ENCODE results near the gene TMEM256.

Gene TMEM256

GRCh38 chr17:7415784-7416183 is 11.9 kb upstream of the TMEM256 start:
- TF ChIP-seq EZH2 (IDR thresholded peaks at IDR 0.05) (no peak), POLR2AphosphoS5 (IDR thresholded peaks at IDR 0.05; ENCODE audit: borderline replicate concordance, low read depth, low read length) (no peak), FOXP2 (optimal IDR thresholded peaks at IDR 0.05; ENCODE audit: control extremely low read depth, extremely low read length, insufficient read depth) (no peak)
- H3K9me3 ChIP-seq (ENCODE audit: low read depth, low read length) = no peaks in the 10 kb centered on the region
- no peak for DNase-seq (ENCODE audit: low read depth, low spot score)

GRCh38 chr17:7414837-7415236 is 10.9 kb upstream of the TMEM256 start:
- H3K4me3 ChIP-seq = no peak overlapping the region
- H3K27ac ChIP-seq = no peak overlapping the region

More at GRCh38 chr17:7415784-7416183, 11.9 kb upstream of the TMEM256 start:
- H3K36me3 ChIP-seq (ENCODE audit: insufficient read depth, low read length) = no peaks in the 10 kb centered on the region; the same call in 1 of the 2 replicates
- H3K9ac ChIP-seq (ENCODE audit: insufficient read length) = no peak overlapping the region
- no peak overlapping the region for H3K27ac ChIP-seq
- H3K4me3 ChIP-seq = no peak overlapping the region

GRCh38 chr17:7413346-7413985 is 9.6 kb upstream of the TMEM256 start:
- H3K27ac ChIP-seq = no peak overlapping the region
- DNase-seq (ENCODE audit: low read depth, low spot score) = no peak
- H3K36me3 ChIP-seq (ENCODE audit: insufficient read depth, low read length) = peaks cover 5% of the 10 kb centered on the region; the same call in 1 of the 2 replicates
- H3K4me3 ChIP-seq = no peak overlapping the region
- H3K9ac ChIP-seq (ENCODE audit: insufficient read length) = no peak overlapping the region
- no peaks in the 10 kb centered on the region for H3K9me3 ChIP-seq (ENCODE audit: low read depth, low read length)
- TF ChIP-seq EZH2 (IDR thresholded peaks at IDR 0.05) = no peak
- TF ChIP-seq POLR2AphosphoS5 (IDR thresholded peaks at IDR 0.05; ENCODE audit: borderline replicate concordance, low read depth, low read length) = no peak
- no peak for TF ChIP-seq FOXP2 (optimal IDR thresholded peaks at IDR 0.05; ENCODE audit: control extremely low read depth, extremely low read length, insufficient read depth)

More at GRCh38 chr17:7414837-7415236, 10.9 kb upstream of the TMEM256 start:
- no peaks in the 10 kb centered on the region; the same call in 1 of the 2 replicates for H3K36me3 ChIP-seq (ENCODE audit: insufficient read depth, low read length)
- H3K9me3 ChIP-seq (ENCODE audit: low read depth, low read length) = no peaks in the 10 kb centered on the region
- TF ChIP-seq EZH2 (IDR thresholded peaks at IDR 0.05) = no peak
- no peak for TF ChIP-seq POLR2AphosphoS5 (IDR thresholded peaks at IDR 0.05; ENCODE audit: borderline replicate concordance, low read depth, low read length)
- TF ChIP-seq FOXP2 (optimal IDR thresholded peaks at IDR 0.05; ENCODE audit: control extremely low read depth, extremely low read length, insufficient read depth) = no peak
- no peak for DNase-seq (ENCODE audit: low read depth, low spot score)
- no peak overlapping the region for H3K9ac ChIP-seq (ENCODE audit: insufficient read length)

GRCh38 chr17:7411427-7411750 is 7.5 kb upstream of the TMEM256 start:
- DNase-seq (ENCODE audit: low read depth, low spot score) = no peak
- H3K36me3 ChIP-seq (ENCODE audit: insufficient read depth, low read length) = peaks cover 5% of the 10 kb centered on the region; the same call in 1 of the 2 replicates
- H3K9ac ChIP-seq (ENCODE audit: insufficient read length) = no peak overlapping the region
- H3K9me3 ChIP-seq (ENCODE audit: low read depth, low read length) = no peaks in the 10 kb centered on the region
- no peak overlapping the region for H3K4me3 ChIP-seq
- H3K27ac ChIP-seq = no peak overlapping the region
- TF ChIP-seq EZH2 (IDR thresholded peaks at IDR 0.05) = no peak
- TF ChIP-seq POLR2AphosphoS5 (IDR thresholded peaks at IDR 0.05; ENCODE audit: borderline replicate concordance, low read depth, low read length) = no peak
- no peak for TF ChIP-seq FOXP2 (optimal IDR thresholded peaks at IDR 0.05; ENCODE audit: control extremely low read depth, extremely low read length, insufficient read depth)

- H3K9ac ChIP-seq (ENCODE audit: insufficient read length) = no peak overlapping the region
- H3K36me3 ChIP-seq (ENCODE audit: insufficient read depth, low read length) = peaks cover 5% of the 10 kb centered on the region; the same call in 1 of the 2 replicates
- H3K9me3 ChIP-seq (ENCODE audit: low read depth, low read length) = no peaks in the 10 kb centered on the region
- TF ChIP-seq FOXP2 (optimal IDR thresholded peaks at IDR 0.05; ENCODE audit: control extremely low read depth, extremely low read length, insufficient read depth) (no peak), POLR2AphosphoS5 (IDR thresholded peaks at IDR 0.05; ENCODE audit: borderline replicate concordance, low read depth, low read length) (no peak), EZH2 (IDR thresholded peaks at IDR 0.05) (no peak)
- no peak for DNase-seq (ENCODE audit: low read depth, low spot score)
- H3K27ac ChIP-seq = no peak overlapping the region
- no peak overlapping the region for H3K4me3 ChIP-seq
These were observed 6.9 kb upstream of the TMEM256 start for GRCh38 chr17:7410634-7411426.

- H3K27ac ChIP-seq = no peak overlapping the region
- H3K9ac ChIP-seq (ENCODE audit: insufficient read length) = no peak overlapping the region
- no peak overlapping the region for H3K4me3 ChIP-seq
- no peaks in the 10 kb centered on the region for H3K9me3 ChIP-seq (ENCODE audit: low read depth, low read length)
- no peak for DNase-seq (ENCODE audit: low read depth, low spot score)
- TF ChIP-seq POLR2AphosphoS5 (IDR thresholded peaks at IDR 0.05; ENCODE audit: borderline replicate concordance, low read depth, low read length) = no peak
- H3K36me3 ChIP-seq (ENCODE audit: insufficient read depth, low read length) = 0 out of 2 replicates have a peak, but pooled peaks cover 5% of the 10 kb centered on the region
These were observed 5.8 kb upstream of the TMEM256 start for GRCh38 chr17:7409716-7410115.

- H3K36me3 ChIP-seq (ENCODE audit: insufficient read depth, low read length) = 0 out of 2 replicates have a peak, but pooled peaks cover 5% of the 10 kb centered on the region
- no peak for TF ChIP-seq EZH2 (IDR thresholded peaks at IDR 0.05)
- TF ChIP-seq FOXP2 (optimal IDR thresholded peaks at IDR 0.05; ENCODE audit: control extremely low read depth, extremely low read length, insufficient read depth) = no peak
- TF ChIP-seq POLR2AphosphoS5 (IDR thresholded peaks at IDR 0.05; ENCODE audit: borderline replicate concordance, low read depth, low read length) = no peak
These were observed 5.0 kb upstream of the TMEM256 start for GRCh38 chr17:7408863-7409262.

GRCh38 chr17:7408252-7408727 is 4.4 kb upstream of the TMEM256 start:
- H3K9me3 ChIP-seq (ENCODE audit: low read depth, low read length) = no peaks in the 10 kb centered on the region
- TF ChIP-seq POLR2AphosphoS5 (IDR thresholded peaks at IDR 0.05; ENCODE audit: borderline replicate concordance, low read depth, low read length) = no peak
- TF ChIP-seq EZH2 (IDR thresholded peaks at IDR 0.05) = no peak
- no peak for TF ChIP-seq FOXP2 (optimal IDR thresholded peaks at IDR 0.05; ENCODE audit: control extremely low read depth, extremely low read length, insufficient read depth)
- 0 out of 2 replicates have a peak, but pooled peaks cover 5% of the 10 kb centered on the region for H3K36me3 ChIP-seq (ENCODE audit: insufficient read depth, low read length)
- DNase-seq (ENCODE audit: low read depth, low spot score) = no peak
- H3K9ac ChIP-seq (ENCODE audit: insufficient read length) = no peak overlapping the region
- H3K27ac ChIP-seq = no peak overlapping the region
- no peak overlapping the region for H3K4me3 ChIP-seq

More at GRCh38 chr17:7408863-7409262, 5.0 kb upstream of the TMEM256 start:
- Histone ChIP-seq H3K27ac (no peak overlapping the region), H3K4me3 (no peak overlapping the region), H3K9ac (ENCODE audit: insufficient read length) (no peak overlapping the region), H3K9me3 (ENCODE audit: low read depth, low read length) (no peaks in the 10 kb centered on the region)
- DNase-seq (ENCODE audit: low read depth, low spot score) = no peak
